GM19452 (cell line): ENCODE data around the gene CES4A.
"Not testable (repeated sequence)": the region's sequence is repeated elsewhere in the genome, so short reads cannot be mapped to it uniquely, and the experiment has no call there.

Source experiments
- ATAC-seq: cut with Tn5 transposase; IDR thresholded peaks from one replicate; pipeline ENCODE4 v1.9.1; 2021; ENCODE audit not compliant: unreplicated experiment

CES4A gene

DNA sequence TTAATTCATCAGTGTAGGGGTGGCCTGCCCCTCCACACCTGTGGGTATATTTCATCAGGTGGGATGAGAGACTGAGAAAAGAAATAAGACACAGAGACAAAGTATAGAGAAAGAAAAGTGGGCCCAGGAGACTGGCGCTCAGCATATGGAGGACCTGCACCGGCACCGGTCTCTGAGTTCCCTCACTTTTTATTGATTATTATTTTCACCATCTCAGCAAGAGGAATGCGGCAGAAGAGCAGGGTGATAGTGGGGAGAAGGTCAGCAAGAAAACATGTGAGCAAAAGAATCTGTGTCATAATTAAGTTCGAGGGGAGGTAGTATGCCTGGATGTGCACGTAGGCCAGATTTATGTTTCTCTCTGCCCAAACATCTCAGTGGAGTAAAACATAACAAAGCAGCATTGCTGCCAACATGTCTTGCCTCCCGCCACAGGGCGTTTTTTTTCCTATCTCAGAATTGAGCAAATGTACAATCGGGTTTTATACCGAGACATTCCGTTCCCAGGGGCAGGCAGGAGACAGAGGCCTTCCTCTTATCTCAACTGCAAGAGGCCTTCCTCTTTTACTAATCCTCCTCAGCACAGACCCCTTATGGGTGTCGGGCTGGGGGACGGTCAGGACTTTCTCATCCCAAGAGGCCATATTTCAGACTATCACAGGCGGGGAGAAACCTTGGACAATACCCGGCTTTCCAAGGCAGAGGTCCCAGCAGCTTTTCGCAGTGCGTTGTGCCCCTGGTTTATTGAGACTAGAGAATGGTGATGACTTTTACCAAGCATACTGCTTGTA, 32.8 kb upstream of the CES4A start:
- ATAC-seq = not testable (repeated sequence)

DNA sequence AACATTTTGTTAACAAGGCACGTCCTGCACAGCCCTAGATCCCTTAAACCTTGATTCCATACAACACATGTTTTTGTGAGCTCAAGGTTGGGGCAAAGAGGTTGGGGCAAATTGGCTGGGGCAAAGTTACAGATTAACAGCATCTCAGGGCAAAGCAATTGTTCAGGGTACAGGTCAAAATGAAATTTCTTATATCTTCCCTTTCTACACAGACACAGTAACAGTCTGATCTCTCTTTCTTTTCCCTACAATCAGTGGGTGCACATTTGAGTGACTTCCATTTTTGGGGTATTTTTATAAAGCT, 32.3 kb upstream of the CES4A start:
- ATAC-seq = not testable (repeated sequence)

DNA sequence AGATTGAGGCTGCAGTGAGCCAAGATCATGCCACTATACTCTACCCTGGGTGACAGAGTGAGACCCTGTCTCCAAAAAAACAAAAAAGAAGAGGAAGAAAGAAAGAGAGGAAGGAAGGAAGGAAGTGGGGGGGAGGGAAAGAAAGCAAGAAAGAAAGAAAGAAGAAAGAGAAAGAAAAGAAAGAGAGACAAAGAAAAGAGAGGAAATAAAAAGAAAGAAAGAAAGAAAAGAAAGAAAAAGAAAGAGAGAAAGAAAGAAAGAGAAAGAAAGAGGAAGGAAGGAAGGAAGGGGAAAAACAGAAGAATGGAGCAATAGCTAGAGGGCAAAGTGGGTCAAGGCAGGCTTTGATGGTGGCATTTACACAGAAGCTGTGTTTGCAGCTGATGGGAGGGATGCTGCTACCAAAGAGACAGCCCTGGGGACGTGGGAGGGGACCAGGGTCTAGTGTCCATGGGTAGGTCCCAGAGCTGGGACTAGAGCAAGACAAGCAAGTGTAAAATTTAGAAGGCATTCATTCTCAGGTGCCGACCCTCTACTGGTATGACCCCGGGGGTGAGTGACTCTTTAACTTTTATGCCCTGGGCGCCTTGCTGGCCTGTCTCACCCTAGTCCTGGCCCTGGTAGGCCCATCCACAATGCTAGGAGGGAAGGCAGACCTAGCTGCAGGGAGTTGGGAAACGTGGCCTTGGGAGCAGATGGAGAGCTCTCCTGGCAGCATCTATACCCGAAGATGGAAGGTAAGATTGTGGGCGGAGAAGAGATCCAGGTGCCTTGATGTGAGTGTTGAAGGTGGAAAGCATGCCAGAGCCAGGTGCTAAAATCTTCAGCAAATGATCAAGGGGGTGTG, 29.3 kb upstream of the CES4A start:
- ATAC-seq = no peak

DNA sequence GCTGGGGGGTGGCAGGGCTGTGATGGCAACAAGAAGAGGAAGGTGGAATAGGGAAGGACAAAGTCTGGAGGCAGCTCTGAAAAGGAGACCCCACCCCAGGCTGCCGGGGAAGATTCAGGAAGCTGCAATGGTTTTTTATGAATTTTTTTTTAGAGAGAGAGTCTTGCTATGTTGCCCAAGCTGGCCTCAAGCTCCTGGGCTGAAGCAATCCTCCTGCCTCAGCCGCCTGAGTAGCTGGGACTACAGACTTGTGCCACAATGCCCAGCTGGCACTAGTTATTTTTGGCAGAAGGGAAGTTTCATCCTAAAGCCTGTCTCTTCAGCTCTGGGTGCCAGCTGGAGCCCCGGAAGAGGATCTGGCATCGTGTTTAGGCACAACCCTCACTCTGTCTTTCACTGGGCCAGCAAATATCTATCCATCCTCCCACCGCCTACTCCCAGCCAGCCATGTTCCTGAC, 28.7 kb upstream of the CES4A start:
- ATAC-seq = no peak

DNA sequence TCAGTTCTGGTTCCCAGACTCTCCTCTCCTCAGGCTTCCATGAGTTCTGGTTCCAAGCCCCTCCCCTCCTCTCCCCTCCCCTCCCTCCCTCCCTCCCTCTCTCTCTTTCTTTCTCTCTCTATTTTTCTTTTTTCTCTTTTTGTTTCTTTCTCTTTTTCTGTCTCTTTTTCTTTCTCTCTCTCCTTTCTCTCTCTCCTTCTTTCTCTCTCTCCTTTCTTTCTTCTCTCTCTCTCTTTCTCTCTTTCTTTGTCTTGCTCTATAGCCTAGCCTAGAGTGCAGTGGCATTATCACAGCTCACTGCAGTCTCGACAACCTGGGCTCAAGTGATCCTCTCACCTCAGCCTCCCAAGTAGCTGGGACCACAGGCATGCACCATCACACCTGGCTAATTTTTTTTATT, 28.1 kb upstream of the CES4A start:
- ATAC-seq = no peak

DNA sequence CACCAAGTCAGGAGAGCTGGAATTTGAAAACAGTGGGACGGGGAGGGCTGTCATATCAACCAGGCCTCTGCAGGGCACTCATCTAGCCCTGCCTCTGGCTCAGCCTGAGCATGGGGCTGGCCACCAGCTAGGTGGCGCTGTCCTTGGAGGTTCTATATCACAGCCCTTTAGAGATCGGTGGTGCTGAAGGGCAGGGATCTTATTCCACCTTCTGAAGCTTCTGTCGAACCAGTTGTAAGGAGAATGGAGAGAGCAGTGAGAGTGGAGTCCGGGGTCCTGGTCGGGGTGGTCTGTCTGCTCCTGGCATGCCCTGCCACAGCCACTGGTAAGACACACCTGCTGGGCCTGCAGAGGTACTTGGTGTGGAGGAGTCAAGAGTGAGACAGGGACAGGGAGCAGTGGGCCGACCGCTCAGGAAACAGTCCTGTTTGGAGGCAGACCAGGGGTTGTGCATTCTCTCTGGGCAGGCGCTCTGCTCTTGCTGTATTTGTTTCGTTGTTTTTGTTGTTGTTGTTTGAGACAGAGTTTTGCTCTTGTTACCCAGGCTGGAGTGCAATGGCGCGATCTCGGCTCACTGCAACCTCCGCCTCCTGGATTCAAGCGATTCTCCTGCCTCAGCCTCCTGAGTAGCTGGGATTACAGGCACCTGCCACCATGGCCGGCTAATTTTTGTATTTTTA, 27.2 kb upstream of the CES4A start, which contains the start of gene CES3:
TSS of gene CES3 (plus strand) at position 202 of the 680 bp plus-strand sequence. CDS start at position 244, 42 bp downstream.
- peak; percentile 68 for ATAC-seq

DNA sequence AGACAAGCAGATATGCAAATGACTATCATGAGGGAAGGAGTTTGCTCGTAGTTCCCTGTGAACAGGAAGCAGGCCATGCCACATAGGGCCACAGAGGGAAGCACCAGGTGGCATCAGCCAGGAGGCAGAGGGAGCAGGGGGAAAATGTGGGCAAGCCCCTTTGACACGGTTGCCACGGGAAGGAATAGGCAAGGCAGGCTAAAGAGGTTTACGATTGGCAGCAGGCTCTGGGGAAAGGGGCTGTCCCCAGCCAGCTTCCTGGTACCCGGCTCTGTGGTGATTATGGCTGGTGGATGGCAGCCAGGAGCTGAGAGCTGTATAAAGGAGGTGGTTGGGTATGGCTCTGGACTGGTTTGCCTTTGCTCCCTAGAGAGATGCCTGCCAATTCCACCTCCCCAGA, 26.5 kb upstream of the CES4A start:
- ATAC-seq = no peak

DNA sequence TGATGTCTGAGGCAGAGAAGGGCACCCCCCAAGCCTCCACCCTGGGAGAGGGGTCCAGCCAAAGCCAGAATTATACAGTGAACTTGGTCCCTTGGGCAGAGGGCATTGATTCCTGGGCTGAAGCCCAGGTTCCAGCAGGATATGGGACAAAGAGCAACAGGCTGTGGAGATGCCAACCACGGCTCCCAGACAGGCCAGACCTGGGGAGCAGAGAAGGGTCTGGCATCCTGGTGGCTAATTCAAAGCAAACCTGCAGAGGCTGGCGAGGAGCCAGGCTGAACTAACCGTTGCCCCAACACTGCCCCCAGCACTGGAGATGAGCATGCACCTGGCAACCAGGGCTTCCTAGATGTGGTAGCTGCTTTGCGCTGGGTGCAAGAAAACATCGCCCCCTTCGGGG, 24.3 kb upstream of the CES4A start:
- ATAC-seq = no peak

DNA sequence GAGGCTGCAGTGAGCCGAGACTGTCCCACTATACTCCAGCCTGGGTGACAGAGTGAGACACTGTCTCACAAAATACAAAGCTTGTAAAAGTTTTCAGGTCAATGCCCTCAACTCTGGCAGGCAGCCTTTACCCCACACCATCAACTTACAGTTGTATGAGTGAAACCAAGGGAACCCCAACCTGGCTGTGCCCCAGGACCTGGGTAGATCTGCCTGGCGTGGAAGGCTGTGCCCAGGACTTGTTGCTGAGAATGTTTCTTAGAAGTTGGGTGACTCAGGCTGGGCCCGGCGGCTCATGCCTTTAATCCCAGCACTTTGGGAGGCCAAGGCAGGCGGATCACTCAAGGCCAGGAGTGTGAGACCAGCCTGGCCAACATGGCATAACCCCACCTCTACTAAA, 19.5 kb upstream of the CES4A start:
- no peak for ATAC-seq

DNA sequence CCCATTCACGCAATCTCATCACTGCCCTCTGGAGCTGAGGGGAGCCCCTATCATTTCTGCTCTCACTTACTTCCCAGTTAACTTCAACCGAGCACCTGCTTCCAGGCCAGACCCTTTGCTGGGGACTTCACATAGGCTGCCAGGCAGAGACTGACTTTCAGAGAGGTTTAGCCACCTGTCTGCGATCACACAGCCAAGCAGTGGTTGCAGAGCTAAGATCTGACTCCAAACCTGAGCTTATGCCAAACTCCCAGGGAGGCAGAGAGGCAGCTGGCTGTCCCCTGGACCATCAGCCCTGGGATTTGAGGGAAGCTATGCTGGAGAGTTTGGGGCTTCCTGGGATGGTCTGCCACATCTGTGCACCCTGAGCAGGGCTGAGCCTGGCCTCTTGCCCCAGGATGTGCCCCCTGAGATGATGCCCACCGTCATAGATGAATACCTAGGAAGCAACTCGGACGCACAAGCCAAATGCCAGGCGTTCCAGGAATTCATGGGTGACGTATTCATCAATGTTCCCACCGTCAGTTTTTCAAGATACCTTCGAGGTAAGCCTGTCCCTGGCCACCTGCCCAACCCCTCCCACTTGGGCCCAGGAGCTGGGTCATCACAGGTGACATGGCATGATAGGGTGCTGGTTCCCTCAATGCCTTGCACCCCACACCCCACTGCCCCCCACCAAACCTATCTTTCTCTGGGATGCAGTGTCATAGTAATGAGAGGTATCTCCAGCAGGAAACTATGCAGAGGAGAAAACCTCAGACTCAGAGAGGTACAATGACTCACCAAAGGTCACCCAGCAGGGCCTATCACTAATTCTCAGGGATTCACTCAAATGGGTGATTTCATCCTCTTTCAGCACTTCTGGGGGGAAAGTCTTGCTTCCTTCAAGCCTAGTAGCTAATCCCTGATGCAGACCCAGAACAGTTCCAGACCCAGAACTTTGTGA, 17.3 kb upstream of the CES4A start:
- no peak for ATAC-seq

DNA sequence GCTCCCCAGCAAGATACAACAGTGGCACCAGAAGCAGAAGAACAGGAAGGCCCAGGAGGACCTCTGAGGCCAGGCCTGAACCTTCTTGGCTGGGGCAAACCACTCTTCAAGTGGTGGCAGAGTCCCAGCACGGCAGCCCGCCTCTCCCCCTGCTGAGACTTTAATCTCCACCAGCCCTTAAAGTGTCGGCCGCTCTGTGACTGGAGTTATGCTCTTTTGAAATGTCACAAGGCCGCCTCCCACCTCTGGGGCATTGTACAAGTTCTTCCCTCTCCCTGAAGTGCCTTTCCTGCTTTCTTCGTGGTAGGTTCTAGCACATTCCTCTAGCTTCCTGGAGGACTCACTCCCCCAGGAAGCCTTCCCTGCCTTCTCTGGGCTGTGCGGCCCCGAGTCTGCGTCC, 15.4 kb upstream of the CES4A start:
- no peak for ATAC-seq

DNA sequence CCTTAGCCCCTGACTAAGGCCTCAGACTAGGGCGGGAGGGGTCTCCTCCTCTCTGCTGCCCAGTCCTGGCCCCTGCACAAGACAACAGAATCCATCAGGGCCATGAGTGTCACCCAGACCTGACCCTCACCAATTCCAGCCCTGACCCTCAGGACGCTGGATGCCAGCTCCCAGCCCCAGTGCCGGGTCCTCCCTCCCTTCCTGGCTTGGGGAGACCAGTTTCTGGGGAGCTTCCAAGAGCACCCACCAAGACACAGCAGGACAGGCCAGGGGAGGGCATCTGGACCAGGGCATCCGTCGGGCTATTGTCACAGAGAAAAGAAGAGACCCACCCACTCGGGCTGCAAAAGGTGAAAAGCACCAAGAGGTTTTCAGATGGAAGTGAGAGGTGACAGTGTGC, 14.7 kb upstream of the CES4A start:
- no peak for ATAC-seq

DNA sequence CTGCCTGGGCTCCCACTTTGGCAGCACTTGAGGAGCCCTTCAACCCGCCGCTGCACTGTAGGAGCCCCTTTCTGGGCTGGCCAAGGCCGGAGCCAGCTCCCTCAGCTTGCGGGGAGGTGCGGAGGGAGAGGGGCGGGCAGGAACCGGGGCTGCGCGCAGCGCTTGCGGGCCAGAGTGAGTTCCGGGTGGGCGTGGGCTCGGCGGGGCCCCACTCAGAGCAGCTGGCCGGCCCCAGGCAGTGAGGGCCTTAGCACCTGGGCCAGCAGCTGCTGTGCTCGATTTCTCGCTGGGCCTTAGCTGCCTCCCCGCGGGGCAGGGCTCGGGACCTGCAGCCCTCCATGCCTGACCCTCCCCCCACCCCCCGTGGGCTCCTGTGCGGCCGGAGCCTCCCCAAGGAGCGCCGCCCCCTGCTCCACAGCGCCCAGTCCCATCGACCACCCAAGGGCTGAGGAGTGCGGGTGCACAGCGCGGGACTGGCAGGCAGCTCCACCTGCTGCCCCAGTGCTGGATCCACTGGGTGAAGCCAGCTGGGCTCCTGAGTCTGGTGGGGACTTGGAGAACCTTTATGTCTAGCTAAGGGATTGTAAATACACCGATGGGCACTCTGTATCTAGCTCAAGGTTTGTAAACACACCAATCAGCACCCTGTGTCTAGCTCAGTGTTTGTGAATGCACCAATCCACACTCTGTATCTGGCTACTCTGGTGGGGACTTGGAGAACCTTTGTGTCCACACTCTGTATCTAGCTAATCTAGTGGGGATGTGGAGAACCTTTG, 14.0 kb upstream of the CES4A start:
- ATAC-seq = not testable (repeated sequence)

DNA sequence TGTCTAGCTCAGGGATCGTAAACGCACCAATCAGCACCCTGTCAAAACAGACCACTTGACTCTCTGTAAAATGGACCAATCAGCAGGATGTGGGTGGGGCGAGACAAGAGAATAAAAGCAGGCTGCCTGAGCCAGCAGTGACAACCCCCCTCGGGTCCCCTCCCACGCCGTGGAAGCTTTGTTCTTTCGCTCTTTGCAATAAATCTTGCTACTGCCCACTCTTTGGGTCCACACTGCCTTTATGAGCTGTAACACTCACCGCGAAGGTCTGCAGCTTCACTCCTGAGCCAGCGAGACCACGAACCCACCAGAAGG, 13.5 kb upstream of the CES4A start:
- not testable (repeated sequence) for ATAC-seq

DNA sequence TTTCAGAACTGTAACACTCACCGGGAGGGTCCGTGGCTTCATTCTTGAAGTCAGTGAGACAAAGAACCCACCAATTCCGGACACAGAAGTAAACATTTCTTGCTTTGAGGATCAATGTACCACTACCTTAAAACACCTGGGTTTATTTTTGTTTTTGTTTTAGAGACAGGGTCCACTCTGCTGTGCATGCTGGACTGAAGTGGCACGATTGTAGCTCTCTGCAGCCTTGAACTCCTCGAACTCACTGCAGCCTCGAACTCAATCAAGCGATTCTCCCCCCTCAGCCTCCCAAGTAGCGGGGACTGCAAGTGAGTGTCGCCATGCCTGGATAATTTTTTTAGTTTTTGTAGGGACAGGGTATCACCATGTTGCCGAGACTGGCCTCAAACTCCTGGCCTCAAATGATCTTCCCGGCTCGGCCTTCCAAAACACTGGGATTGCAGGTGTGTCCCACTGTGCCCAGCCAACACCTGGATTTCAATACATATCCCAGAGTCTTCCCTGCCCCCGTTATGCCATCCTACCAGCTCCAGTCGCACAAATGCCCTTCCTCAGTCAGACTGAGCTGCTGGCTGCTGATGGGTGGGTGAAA, 13.0 kb upstream of the CES4A start:
- ATAC-seq = no peak

DNA sequence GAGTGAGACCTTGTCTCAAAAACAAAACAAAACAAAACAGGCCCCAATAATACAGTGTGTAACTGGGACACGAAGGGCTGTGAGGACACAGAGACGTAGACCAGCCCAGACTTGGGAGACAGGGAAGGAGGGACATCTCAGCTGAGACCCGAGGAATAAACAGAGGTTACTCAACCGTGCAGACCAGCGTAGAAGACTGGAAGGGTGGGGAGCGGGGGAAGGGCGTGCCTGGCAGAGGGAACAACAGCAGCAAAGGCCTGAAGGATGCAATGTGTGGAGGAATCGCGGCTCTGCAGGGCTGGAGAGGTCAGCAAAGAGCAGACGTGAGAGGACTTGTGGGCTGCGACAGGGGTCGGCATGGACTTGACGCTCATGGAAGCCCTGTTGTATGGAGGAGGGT, 11.6 kb upstream of the CES4A start:
- no peak for ATAC-seq

DNA sequence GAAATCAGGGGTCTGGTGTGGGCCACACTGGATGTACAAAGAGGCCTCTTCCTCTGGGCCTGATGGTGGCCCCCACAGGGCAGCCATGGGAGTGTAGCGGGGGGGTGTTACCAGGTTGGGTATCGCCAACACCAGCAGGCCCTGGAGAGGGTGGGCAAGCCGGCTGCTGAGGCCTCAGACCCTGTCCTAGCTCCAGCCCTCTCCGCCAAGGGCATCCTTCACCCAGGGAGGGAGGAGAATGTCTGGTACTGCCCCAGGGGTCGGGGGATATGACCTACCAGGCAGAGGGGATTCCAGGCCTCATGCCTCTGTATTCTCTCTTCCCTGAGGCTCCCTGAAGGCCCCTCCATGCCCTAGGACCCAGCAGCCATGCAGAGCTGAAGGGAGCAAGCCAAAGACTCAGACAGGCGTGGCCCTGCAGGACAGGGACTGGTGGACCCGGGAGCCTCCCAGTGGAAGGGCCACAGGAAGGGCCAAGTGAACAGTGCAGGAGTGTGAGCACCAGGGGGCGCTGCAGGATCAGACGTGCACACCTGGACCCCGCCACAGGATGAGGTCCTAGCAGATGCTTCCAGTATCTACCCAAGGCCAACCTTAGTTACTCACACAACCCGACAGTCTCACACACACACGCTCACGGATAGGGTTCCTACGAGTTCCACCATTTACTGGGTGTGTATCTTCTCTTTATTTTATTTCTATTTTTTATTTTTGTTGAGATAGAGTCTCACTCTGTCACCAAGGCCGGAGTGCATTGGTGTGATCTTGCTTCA, 10.9 kb upstream of the CES4A start:
- ATAC-seq = peak; percentile 56

DNA sequence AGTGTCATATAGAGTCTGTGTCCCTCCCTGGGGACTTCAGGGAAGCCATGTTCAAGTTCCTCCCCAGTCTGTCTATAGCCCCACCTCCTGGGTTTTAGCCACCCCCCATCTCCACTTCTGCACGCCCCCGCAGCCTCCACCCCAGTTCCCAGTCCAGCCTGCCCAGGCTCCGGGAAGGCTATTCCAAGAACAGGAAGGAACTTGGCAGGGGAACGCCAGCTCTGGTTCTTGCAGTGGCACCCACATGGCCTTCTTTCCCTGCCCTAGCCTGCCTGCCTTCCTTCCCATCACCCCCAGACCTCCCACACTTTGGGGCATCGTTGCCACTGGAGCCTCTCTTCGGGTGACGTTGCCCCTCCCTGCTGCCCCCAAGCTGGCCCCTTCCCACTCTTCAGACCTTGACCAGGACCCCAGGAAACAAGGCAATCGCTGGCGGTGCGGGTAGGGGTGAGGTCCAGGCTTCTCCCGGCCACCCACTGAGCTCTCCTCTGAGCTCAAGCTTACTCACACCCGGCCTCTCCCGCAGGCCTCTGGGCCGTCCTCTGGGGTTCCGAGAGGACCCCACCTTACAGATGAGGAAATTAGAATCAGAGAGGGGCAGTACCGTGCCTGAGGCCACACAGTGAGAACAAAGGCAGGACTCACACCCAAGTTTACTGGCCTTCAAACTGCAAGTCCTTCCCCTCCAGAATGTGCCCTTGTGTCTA, 9.2 kb upstream of the CES4A start:
- ATAC-seq = no peak
